ENCODE measurements around the gene HJV.

DNA sequence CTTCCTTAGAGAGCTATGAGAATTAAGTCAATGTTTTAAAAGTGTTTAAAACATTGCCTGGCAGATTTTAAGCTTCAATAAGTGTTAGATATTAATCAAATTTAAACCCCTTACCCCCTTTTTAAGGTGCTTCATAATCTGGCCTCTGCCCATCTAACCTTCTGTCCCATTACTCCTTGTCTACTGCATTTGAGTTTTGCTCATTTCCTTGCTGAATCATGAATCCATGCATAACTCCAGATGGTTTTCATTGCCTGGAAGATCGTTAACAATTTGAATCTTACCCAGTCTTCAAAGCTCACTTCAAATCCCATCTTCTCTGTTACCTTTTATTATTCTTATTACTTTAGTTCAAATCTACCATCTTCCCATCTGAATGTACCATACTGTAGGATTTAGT lies 4.6 kb downstream of the HJV start:
- TF ChIP-seq, protein P1, sequence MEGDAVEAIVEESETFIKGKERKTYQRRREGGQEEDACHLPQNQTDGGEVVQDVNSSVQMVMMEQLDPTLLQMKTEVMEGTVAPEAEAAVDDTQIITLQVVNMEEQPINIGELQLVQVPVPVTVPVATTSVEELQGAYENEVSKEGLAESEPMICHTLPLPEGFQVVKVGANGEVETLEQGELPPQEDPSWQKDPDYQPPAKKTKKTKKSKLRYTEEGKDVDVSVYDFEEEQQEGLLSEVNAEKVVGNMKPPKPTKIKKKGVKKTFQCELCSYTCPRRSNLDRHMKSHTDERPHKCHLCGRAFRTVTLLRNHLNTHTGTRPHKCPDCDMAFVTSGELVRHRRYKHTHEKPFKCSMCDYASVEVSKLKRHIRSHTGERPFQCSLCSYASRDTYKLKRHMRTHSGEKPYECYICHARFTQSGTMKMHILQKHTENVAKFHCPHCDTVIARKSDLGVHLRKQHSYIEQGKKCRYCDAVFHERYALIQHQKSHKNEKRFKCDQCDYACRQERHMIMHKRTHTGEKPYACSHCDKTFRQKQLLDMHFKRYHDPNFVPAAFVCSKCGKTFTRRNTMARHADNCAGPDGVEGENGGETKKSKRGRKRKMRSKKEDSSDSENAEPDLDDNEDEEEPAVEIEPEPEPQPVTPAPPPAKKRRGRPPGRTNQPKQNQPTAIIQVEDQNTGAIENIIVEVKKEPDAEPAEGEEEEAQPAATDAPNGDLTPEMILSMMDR (IDR thresholded peaks at IDR 0.05; ENCODE audit: poor library complexity) = no peak
- no peak for TF ChIP-seq EZH2 (IDR thresholded peaks at IDR 0.05; ENCODE audit: borderline replicate concordance)
- TF ChIP-seq EZH2phosphoT487 (IDR thresholded peaks at IDR 0.05; ENCODE audit: low read depth, severe bottlenecking, unreplicated experiment) = no peak

Measured in hepatocyte (in vitro differentiated cells).